CD4-positive, CD25-positive, alpha-beta regulatory T cell (primary cell): Measurements from ENCODE around the gene EIF3A. TPM values are rescaled to one million over a fixed set of nuclear protein-coding genes. Genes with fewer than 3 reads are reported as not detected.
A peak's percentile ranks its signal among the peaks of the same experiment; 100 is the strongest.
"Not testable (repeated sequence)": the region's sequence is repeated elsewhere in the genome, so short reads cannot be mapped to it uniquely, and the experiment has no call there.

Experiments used
- ATAC-seq, 2 donors: fragments of 150-1000 bp; cut with Tn5 transposase; one replicate each; pipeline ENCODE4 v1.10.0; 2021; ENCODE audit warnings: low read depth in 2 of 2, moderate number of reproducible peaks in 2 of 2, moderate library complexity in 1 of 2
- DNase-seq, 3 donors: peaks; one replicate each; pipeline versions ENCODE4 v3.0.0 to v3.0.0-alpha.2; 2012 to 2022; ENCODE audit warnings: mixed read lengths in 1 of 3
- H3K27ac ChIP-seq: one replicate; pipeline ENCODE4 v1.7.0; 2013; ENCODE audit warnings: mild to moderate bottlenecking, low read length; ENCODE audit not compliant: insufficient read depth, poor library complexity, severe bottlenecking
- H3K27me3 ChIP-seq: one replicate; pipeline ENCODE4 v1.7.0; 2013; ENCODE audit warnings: low read length; ENCODE audit not compliant: control insufficient read depth, insufficient read depth
- H3K36me3 ChIP-seq: one replicate; pipeline ENCODE4 v1.7.0; 2013; ENCODE audit warnings: mild to moderate bottlenecking, low read length, moderate library complexity; ENCODE audit not compliant: control insufficient read depth, insufficient read depth
- H3K4me1 ChIP-seq: 2 replicates; pipeline ENCODE4 v1.7.0; 2013; ENCODE audit warnings: mild to moderate bottlenecking, low read length; ENCODE audit not compliant: insufficient read depth, control insufficient read depth, poor library complexity, severe bottlenecking
- H3K4me3 ChIP-seq: one replicate; pipeline ENCODE4 v1.7.0; 2013; ENCODE audit warnings: low read depth, mild to moderate bottlenecking, low read length, moderate library complexity
- H3K9me3 ChIP-seq, 2 experiments: 1 replicate in 1 of 2; 2 replicates in 1 of 2; pipeline ENCODE4 v1.7.0; 2013; ENCODE audit warnings: low read length in 2 of 2, mild to moderate bottlenecking in 1 of 2, moderate library complexity in 1 of 2; ENCODE audit not compliant: control insufficient read depth in 2 of 2
- H3K27ac Mint-ChIP-seq, 3 donors: one replicate each; pipeline ENCODE4 v1.8.0; 2020 to 2022; ENCODE audit warnings: mild to moderate bottlenecking in 3 of 3, mixed read lengths in 3 of 3, moderate library complexity in 2 of 3
- H3K27me3 Mint-ChIP-seq: one replicate; pipeline ENCODE4 v1.8.0; 2022; ENCODE audit warnings: mild to moderate bottlenecking, mixed read lengths
- H3K36me3 Mint-ChIP-seq: one replicate; pipeline ENCODE4 v1.8.0; 2020; ENCODE audit warnings: mixed read lengths
- H3K4me1 Mint-ChIP-seq, 4 donors: one replicate each; pipeline ENCODE4 v1.8.0; 2020 to 2022; ENCODE audit warnings: mixed read lengths in 4 of 4, mild to moderate bottlenecking in 1 of 4
- H3K4me3 Mint-ChIP-seq, 4 donors: one replicate each; pipeline ENCODE4 v1.8.0; 2020 to 2022; ENCODE audit warnings: mild to moderate bottlenecking in 4 of 4, mixed read lengths in 4 of 4, moderate library complexity in 3 of 4
- H3K9me3 Mint-ChIP-seq, 7 donors: one replicate each; pipeline ENCODE4 v1.8.0; 2020 to 2022; ENCODE audit warnings: mixed read lengths in 7 of 7, mild to moderate bottlenecking in 3 of 7, moderate library complexity in 2 of 7
- polyA plus RNA-seq, 4 donors: library from polyadenylated mRNA; unstranded; fragments of 300-500 nt; fragmentation: Illumina TruSeq; gene quantifications; one replicate each; pipeline ENCODE4 v1.2.3, GENCODE V29; 2021
- total RNA-seq: library from RNA; stranded (reverse); gene quantifications from one replicate; pipeline ENCODE4 v1.2.3, GENCODE V29; 2022

EIF3A gene
- total and polyA plus RNA-seq, 5 donors from 2014 or later: 66.4 to 203 (median 69.5) TPM

DNA sequence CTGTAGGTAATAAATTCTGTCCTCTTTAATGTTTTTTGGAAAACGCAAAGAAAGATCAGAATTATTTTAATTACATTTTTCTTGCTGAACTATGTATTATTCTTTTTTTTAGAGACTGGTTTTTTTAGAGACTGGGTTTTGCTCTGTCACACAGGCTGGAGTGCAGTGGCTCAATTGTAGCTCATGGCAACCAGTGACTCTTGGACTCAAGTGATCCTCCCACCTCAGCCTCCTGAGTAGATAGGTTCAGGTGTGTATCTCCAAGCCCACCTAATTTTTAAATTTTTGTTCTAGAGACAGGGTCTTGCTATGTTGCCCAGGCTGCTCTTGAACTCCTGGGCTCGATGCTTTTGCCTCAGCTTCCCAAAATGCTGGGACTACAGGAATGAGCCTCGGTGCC lies 18.0 kb upstream of the EIF3A start:
- peaks cover 14 to 59% (median 26%) of the 10 kb centered on the region in 4 donors for H3K4me1 Mint-ChIP-seq
- H3K9me3 ChIP-seq: no peaks in the 10 kb centered on the region
- H3K27me3 Mint-ChIP-seq: no peaks in the 10 kb centered on the region
- H3K36me3 ChIP-seq: no peaks in the 10 kb centered on the region
- H3K27ac ChIP-seq: no peak overlapping the region
- no peak overlapping the region for H3K27ac Mint-ChIP-seq
- no peaks in the 10 kb centered on the region for H3K27me3 ChIP-seq
- H3K36me3 Mint-ChIP-seq: no peaks in the 10 kb centered on the region
- ATAC-seq (no peak), DNase-seq (no peak)
- H3K4me1 ChIP-seq: peaks cover 21% of the 10 kb centered on the region
- H3K4me3 ChIP-seq: no peak overlapping the region
- H3K4me3 Mint-ChIP-seq: no peak overlapping the region
- H3K9me3 Mint-ChIP-seq: peaks cover 0 to 2% (median 0%) of the 10 kb centered on the region in 7 donors

DNA sequence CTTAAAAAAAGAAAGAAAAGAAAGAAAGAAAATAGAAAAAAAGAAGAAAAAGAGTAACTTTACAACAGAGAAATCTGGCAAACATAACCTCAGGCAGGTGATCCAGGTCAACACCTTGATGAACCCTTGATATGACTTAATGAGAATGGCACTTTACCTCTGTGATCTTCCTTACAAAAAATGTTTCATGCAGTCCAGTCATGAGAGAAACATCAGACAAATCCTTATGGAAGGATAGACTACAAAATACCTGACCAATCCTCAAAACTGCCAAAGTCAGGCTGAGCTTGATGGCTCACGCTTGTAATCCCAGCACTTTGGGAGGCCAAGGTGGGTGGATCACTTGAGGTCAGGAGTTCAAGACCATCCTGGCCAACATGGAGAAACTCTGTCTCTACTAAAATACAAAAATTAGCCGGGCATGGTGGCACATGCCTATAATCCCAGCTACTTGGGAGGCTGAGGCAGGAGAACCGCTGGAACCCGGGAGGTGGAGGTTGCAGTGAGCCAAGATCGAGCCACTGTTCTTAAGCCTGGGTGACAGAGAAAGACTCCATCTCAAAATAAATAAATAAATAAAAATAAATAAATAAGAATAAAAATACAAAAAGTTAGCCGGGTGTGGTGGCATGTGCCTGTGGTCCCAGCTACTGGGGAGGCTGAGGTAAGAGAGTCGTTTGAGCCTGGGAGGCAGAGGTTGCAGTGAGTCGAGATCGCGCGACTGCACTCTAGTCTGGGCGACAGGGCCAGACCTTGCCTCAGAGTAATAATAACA lies 16.2 kb upstream of the EIF3A start:
- not testable (repeated sequence) for H3K9me3 ChIP-seq, ATAC-seq, H3K36me3 Mint-ChIP-seq, H3K27me3 Mint-ChIP-seq, H3K36me3 ChIP-seq, DNase-seq, H3K27me3 ChIP-seq, H3K4me3 ChIP-seq, H3K9me3 Mint-ChIP-seq
- peak overlapping the region in 2 of 4 donors; percentile 42 to 47 for H3K4me3 Mint-ChIP-seq
- peaks cover 36% of the 10 kb centered on the region for H3K4me1 ChIP-seq
- H3K27ac ChIP-seq: peak overlapping the region; percentile 58
- H3K4me1 Mint-ChIP-seq: peaks cover 6 to 63% (median 23%) of the 10 kb centered on the region in 4 donors
- H3K27ac Mint-ChIP-seq: peak overlapping the region; percentile 89 to 100 (median 92)

- Mint-ChIP-seq H3K4me3 (peak overlapping the region; percentile 42 to 61 (median 52)), H3K27me3 (no peaks in the 10 kb centered on the region), H3K27ac (peak overlapping the region; percentile 89 to 100 (median 92)), H3K4me1 (peaks cover 6 to 63% (median 28%) of the 10 kb centered on the region in 4 donors), H3K36me3 (peaks cover 3% of the 10 kb centered on the region), H3K9me3 (peaks cover 0 to 2% (median 0%) of the 10 kb centered on the region in 7 donors)
- no peaks in the 10 kb centered on the region for H3K36me3 ChIP-seq
- no peaks in the 10 kb centered on the region for H3K27me3 ChIP-seq
- ATAC-seq (no peak), DNase-seq (peak in 1 of 3 donors; percentile 69)
- no peaks in the 10 kb centered on the region for H3K9me3 ChIP-seq
- peak overlapping the region; percentile 54 for H3K4me3 ChIP-seq
- H3K27ac ChIP-seq: peak overlapping the region; percentile 58
- peaks cover 47% of the 10 kb centered on the region for H3K4me1 ChIP-seq
Measured at GRCh38 chr10:119095640-119096039, 15.0 kb upstream of the EIF3A start.

GRCh38 chr10:119090968-119091367 lies 10.4 kb upstream of the EIF3A start:
- peak overlapping the region; percentile 93 for H3K27ac ChIP-seq
- peaks cover 0 to 3% (median 0%) of the 10 kb centered on the region in 7 donors for H3K9me3 Mint-ChIP-seq
- peak overlapping the region; percentile 76 to 90 (median 86) for H3K4me3 Mint-ChIP-seq
- H3K27me3 Mint-ChIP-seq: no peaks in the 10 kb centered on the region
- no peaks in the 10 kb centered on the region for H3K9me3 ChIP-seq
- peak overlapping the region; percentile 71 for H3K4me3 ChIP-seq
- DNase-seq: peak; percentile 55 to 95 (median 87)
- H3K27me3 ChIP-seq: no peaks in the 10 kb centered on the region
- H3K27ac Mint-ChIP-seq: peak overlapping the region; percentile 98 to 100 (median 99)
- H3K36me3 ChIP-seq: no peaks in the 10 kb centered on the region
- peak; percentile 91 to 95 for ATAC-seq
- H3K4me1 ChIP-seq: peaks cover 54% of the 10 kb centered on the region
- peaks cover 3% of the 10 kb centered on the region for H3K36me3 Mint-ChIP-seq
- H3K4me1 Mint-ChIP-seq: peaks cover 24 to 76% (median 43%) of the 10 kb centered on the region in 4 donors

DNA sequence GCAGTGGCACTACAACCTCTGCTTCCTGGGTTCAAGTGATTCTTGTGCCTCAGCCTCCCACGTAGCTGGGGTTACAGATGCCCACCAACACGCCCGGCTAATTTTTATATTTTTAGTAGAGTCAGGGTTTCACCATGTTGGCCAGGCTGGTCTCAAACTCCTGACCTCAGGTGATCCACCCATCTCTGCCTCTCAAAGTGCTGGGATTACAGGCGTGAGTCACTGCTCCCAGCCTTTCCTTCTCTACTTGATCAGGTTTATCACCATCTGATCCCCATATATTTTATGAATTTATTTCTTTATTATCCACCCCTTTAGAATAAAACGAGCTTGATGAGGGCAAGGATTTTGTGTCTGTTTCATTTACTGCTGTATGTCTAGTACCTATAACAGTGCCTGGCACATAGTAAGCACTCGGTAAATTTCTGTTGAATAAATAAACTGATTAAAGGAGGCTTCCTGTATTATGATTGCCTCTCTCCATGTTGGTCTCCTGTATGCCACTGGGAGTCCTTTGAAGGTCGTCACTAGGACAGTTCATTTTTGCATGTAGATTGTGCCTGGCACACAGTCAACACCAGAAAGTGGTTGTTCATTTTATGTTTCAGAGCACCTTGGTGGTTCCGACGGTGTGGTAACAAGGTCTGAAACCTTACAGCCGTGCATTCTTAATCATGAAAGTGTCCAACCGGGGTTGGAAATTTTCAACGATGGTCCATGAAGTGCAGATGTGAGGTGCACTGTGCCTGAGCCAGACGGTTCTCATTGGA lies 9.6 kb upstream of the EIF3A start:
- Histone ChIP-seq H3K36me3 (no peaks in the 10 kb centered on the region), H3K4me1 (peaks cover 47% of the 10 kb centered on the region), H3K27me3 (no peaks in the 10 kb centered on the region), H3K4me3 (peak overlapping the region; percentile 71), H3K27ac (peak overlapping the region; percentile 93), H3K9me3 (no peaks in the 10 kb centered on the region)
- Mint-ChIP-seq H3K36me3 (peaks cover 3% of the 10 kb centered on the region), H3K9me3 (peaks cover 0 to 2% (median 0%) of the 10 kb centered on the region in 7 donors), H3K4me1 (peaks cover 21 to 72% (median 37%) of the 10 kb centered on the region in 4 donors), H3K27me3 (no peaks in the 10 kb centered on the region), H3K4me3 (peak overlapping the region; percentile 83 to 90 (median 86)), H3K27ac (peak overlapping the region; percentile 98 to 100 (median 99))
- DNase-seq (peak; percentile 41 to 89 (median 82)), ATAC-seq (peak; percentile 53 to 65)

GRCh38 chr10:119087271-119087882 lies 6.8 kb upstream of the EIF3A start:
- H3K36me3 ChIP-seq: no peaks in the 10 kb centered on the region
- no peaks in the 10 kb centered on the region for H3K9me3 ChIP-seq
- no peaks in the 10 kb centered on the region for H3K27me3 ChIP-seq
- Mint-ChIP-seq H3K27me3 (no peaks in the 10 kb centered on the region), H3K4me1 (peaks cover 31 to 57% (median 40%) of the 10 kb centered on the region in 4 donors), H3K27ac (peak overlapping the region; percentile 50 to 91 (median 85)), H3K9me3 (peaks cover 0 to 2% (median 0%) of the 10 kb centered on the region in 7 donors), H3K4me3 (peak overlapping the region in 2 of 4 donors; percentile 37 to 61), H3K36me3 (peaks cover 3% of the 10 kb centered on the region)
- H3K4me1 ChIP-seq: peaks cover 31% of the 10 kb centered on the region
- ATAC-seq (no peak), DNase-seq (no peak)
- H3K27ac ChIP-seq: no peak overlapping the region
- no peak overlapping the region for H3K4me3 ChIP-seq

DNA sequence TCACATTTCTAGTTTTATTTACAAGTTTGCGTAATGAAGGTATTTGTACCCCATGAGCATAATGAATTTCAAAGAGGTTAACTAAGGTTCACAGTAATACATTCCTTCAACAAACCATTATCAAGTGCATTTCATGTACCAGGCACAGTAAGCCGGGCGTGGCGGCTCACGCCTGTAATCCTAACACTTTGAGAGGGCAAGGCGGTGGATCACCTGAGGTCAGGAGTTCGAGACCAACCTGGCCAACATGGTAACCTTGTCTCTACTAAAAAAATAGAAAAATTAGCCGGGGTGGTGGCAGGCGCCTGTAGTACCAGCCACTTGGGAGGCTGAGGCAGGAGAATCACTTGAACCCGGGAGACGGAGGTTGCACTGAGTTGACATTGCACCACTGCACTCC lies 4.3 kb upstream of the EIF3A start:
- Mint-ChIP-seq H3K36me3 (peaks cover 4% of the 10 kb centered on the region), H3K27me3 (peaks cover 6% of the 10 kb centered on the region), H3K9me3 (peaks cover 0 to 2% (median 0%) of the 10 kb centered on the region in 7 donors), H3K27ac (peak overlapping the region in 1 of 3 donors; percentile 63), H3K4me1 (peaks cover 30 to 43% (median 32%) of the 10 kb centered on the region in 4 donors), H3K4me3 (peak overlapping the region in 2 of 4 donors; percentile 63 to 80)
- no peak for ATAC-seq
- H3K4me3 ChIP-seq: no peak overlapping the region
- H3K9me3 ChIP-seq: no peaks in the 10 kb centered on the region
- H3K27me3 ChIP-seq: no peaks in the 10 kb centered on the region
- peaks cover 16% of the 10 kb centered on the region for H3K4me1 ChIP-seq
- H3K27ac ChIP-seq: no peak overlapping the region
- no peak for DNase-seq
- H3K36me3 ChIP-seq: no peaks in the 10 kb centered on the region
